HG02938 (cell line): ENCODE data around the gene ST14.
A peak's percentile ranks its signal among the peaks of the same experiment; 100 is the strongest.
"Not testable (repeated sequence)": the region's sequence is repeated elsewhere in the genome, so short reads cannot be mapped to it uniquely, and the experiment has no call there.

Source experiments
- ATAC-seq: cut with Tn5 transposase; IDR thresholded peaks from one replicate; pipeline ENCODE4 v1.9.1; 2021; ENCODE audit warnings: mild to moderate bottlenecking, moderate library complexity; ENCODE audit not compliant: unreplicated experiment

ST14 gene

GRCh38 chr11:130163346-130164220, 4.0 kb downstream of the ST14 start:
- no peak for ATAC-seq

- no peak for ATAC-seq
These were observed 4.6 kb downstream of the ST14 start for GRCh38 chr11:130164221-130164570.

GRCh38 chr11:130165601-130166456, 6.2 kb downstream of the ST14 start:
- ATAC-seq, result no peak

GRCh38 chr11:130166457-130166784, 6.8 kb downstream of the ST14 start:
- peak; percentile 85 for ATAC-seq

- no peak for ATAC-seq
These were observed 7.6 kb downstream of the ST14 start for GRCh38 chr11:130167146-130167545.

GRCh38 chr11:130168105-130168504, 8.5 kb downstream of the ST14 start:
- ATAC-seq, result no peak

- ATAC-seq, result no peak
These were observed 10.8 kb downstream of the ST14 start for GRCh38 chr11:130170345-130170744.

- no peak for ATAC-seq
These were observed 12.0 kb downstream of the ST14 start for GRCh38 chr11:130171534-130171933.

- not testable (repeated sequence) for ATAC-seq
These were observed 12.4 kb downstream of the ST14 start for GRCh38 chr11:130172001-130172400.

GRCh38 chr11:130174642-130175041, 15.1 kb downstream of the ST14 start:
- ATAC-seq, result no peak

GRCh38 chr11:130175898-130176297, 16.3 kb downstream of the ST14 start:
- no peak for ATAC-seq

GRCh38 chr11:130177782-130178181, 18.2 kb downstream of the ST14 start:
- ATAC-seq, result no peak

GRCh38 chr11:130178441-130179339, 19.1 kb downstream of the ST14 start:
- ATAC-seq, result no peak

GRCh38 chr11:130179396-130180306, 20.1 kb downstream of the ST14 start:
- no peak for ATAC-seq

- no peak for ATAC-seq
These were observed 20.9 kb downstream of the ST14 start for GRCh38 chr11:130180491-130180890.

GRCh38 chr11:130180896-130181294, 21.3 kb downstream of the ST14 start:
- ATAC-seq, result no peak

- ATAC-seq, result peak; percentile 68
These were observed 22.0 kb downstream of the ST14 start for GRCh38 chr11:130181295-130182272.

- ATAC-seq, result no peak
These were observed 24.5 kb downstream of the ST14 start for GRCh38 chr11:130183878-130184610.
